CD4-positive, alpha-beta T cell treated with Interleukin-1 beta for 1 hour (primary cell): ENCODE data around the gene BATF.

Source experiments
- DNase-seq, 2 donors: peaks; one replicate each; pipeline ENCODE4 v3.0.0-alpha.2; 2020 to 2022

BATF gene

GRCh38 chr14:75563931-75564330 is 41.7 kb downstream of the BATF start:
- DNase-seq = no peak

GRCh38 chr14:75565056-75565455 is 42.8 kb downstream of the BATF start:
- no peak for DNase-seq

GRCh38 chr14:75566321-75566720 is 44.1 kb downstream of the BATF start:
- DNase-seq = peak; percentile 57 to 58

DNA sequence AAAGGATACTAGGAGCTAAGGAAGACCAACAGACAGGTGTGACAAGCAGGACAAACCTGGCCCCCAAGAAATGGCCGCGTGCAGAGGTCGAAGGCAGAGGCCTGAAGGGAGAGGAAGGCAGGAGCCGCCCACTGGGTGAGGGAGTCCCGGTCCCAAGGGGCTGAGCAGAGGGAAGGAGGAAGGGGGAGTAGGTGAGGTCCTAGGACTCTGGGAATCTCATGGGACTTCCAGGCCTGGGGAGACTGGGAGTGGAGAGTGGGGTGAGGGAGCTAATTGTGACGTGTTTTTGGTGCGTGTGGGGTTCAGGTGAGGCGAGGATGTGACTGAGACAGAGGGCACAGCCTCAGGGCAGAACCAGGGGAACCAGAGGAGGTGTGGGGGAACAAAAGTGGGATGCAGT is 44.5 kb downstream of the BATF start:
- no peak for DNase-seq

DNA sequence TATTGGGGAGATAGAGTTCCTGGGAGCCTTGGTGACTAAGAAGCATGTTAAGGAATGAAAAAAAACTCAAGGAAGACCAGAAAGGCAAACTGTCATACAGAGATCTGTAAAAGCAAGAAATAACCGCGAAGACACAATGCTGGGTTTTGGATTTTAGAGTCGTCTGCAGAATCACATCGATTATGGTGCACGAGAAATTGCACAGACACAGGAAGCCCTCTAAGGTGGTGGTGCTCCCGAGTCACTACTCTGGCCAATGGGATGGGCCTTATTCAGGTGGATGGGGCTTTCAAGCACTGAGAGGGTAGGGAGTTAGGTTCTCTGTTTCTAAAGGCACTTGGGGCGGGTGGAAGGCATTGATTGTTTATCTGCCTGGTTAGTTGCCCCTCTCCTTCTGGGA is 45.9 kb downstream of the BATF start:
- DNase-seq = no peak

GRCh38 chr14:75568791-75569190 is 46.5 kb downstream of the BATF start:
- no peak for DNase-seq

- DNase-seq = peak in 1 of 2 donors; percentile 45
These were observed 48.5 kb downstream of the BATF start for GRCh38 chr14:75570797-75571196.

- no peak for DNase-seq
These were observed 49.8 kb downstream of the BATF start for GRCh38 chr14:75572104-75572503.

GRCh38 chr14:75577090-75577489 is 54.8 kb downstream of the BATF start:
- DNase-seq = no peak

GRCh38 chr14:75577729-75578101 is 55.4 kb downstream of the BATF start:
- peak; percentile 71 to 73 for DNase-seq

DNA sequence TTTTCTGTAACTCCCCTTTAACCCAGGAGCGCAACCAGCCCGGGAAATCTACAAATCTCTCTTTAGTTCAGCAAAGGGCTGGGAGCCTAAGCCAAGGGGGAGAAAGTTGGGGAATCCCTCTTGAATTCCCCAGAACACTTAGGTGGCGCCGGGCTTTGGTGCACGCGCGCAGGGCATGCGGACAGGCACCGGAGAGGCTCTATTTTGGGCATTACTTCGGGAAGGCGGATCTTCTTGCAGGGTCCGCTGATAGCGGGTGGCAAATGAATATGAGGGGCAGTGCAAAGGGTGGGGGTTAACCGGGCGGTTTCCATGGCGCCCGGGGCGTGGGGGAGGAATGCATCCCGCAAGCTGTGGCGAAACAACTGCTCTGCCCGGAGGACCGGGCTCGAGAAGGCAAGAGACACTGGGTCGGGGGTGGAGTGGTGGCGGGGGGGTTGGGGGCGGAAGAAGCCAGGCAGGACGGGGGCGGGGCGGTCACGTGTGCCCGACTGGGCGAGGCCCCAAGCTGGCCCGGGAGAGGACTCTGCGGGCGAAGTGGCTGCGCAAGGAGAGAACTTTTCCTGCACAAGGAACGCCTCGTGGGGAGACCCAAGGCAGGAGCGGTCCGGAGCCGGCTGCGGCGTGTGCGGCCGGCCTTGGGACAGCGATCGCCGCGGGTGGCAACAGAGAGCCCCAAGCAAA is 56.0 kb downstream of the BATF start, which contains the start of gene FLVCR2:
Gene FLVCR2, plus strand, starts transcription at position 519 of the 684 bp plus-strand sequence. CDS start 353 bp downstream, outside the sequence.
- DNase-seq = peak; percentile 56 to 61

GRCh38 chr14:75578786-75579337 is 56.6 kb downstream of the BATF start:
- DNase-seq = no peak

GRCh38 chr14:75579338-75579864 is 57.1 kb downstream of the BATF start:
- no peak for DNase-seq

DNA sequence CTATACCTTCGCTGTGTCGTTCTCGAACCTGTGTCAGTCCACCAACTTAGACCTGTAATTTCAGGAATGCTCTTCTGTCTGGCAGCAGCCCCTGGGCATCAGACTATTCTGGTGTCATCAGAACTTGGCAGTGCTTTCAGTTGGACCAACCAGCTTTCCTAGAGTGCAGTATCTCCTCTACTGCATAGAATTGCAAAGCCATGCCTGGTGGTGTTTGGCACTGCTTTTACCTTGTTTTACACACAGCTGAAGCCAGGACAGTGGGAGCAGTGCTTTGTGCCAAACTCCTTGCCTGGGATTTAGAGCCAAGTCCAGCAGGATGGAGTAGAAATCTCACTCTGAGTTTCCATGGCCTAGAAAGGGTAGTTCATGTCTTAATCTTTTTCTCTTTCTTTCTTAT is 57.6 kb downstream of the BATF start:
- no peak for DNase-seq

DNA sequence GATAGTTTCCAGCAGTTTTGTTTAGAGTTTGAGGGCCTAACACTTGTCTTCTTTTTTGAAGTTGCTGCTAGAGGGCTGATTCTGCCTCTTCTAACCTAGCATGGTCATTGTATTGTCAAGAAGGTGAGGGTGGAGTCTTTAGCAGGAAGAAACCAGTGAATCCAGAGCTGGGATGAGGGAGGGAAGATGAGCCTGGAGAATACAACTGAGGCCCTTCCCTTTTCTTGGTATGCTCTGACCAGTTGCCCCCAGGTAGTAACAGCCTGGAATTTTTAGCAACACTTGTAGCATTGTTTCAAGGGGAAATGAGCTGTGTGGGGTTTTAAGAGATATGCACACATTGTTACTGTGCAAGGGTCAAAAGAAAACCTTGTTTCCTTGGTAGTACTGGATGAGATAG is 65.1 kb downstream of the BATF start:
- DNase-seq = no peak

DNA sequence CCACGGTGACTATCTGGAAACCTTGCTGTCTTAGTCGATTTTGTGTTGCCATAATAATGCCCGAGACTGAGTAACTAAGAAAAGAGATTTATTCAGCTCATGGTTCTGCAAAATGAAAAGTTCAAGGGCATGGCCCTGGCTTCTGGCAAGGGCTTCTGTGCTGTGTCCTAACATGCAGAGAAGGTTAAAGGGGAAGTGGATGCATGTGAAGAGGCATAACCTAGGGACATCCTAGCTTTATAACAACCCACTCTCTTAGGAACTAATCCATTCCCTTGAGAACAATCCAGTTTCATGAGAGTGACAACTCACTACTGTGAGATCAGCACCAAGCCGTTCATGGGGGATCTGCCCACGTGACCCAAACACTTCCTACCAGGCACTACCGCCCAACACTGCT is 67.7 kb downstream of the BATF start:
- no peak for DNase-seq

- no peak for DNase-seq
These were observed 69.2 kb downstream of the BATF start for GRCh38 chr14:75591331-75591946.

DNA sequence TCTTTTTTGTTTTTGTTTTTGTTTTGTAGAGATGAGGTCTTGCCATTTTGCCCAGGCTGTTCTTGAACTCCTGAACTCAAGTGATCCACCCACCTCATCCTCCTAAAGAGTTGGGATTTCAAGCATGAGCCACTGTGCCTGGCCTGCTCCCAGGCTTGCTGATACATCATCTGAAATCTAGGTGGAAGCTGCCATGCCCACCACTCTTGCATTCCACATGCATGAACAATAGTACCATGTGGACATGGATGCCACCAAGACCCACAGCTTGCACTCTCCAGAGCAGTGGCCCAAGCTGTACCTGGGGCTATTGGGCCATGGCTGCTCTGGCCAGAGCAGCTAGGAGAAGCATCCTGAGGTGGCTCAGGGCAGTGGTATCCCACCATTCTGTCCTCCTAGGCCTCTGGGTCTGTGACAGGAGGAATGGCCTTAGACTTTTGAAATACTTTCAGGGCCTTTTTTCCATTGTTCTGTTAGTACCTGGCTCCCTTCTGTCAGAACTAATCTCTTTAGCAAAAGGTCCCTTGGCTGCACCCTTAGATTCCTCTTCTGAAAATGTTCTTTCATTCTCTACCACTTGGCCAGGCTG is 69.8 kb downstream of the BATF start:
- DNase-seq = no peak

DNA sequence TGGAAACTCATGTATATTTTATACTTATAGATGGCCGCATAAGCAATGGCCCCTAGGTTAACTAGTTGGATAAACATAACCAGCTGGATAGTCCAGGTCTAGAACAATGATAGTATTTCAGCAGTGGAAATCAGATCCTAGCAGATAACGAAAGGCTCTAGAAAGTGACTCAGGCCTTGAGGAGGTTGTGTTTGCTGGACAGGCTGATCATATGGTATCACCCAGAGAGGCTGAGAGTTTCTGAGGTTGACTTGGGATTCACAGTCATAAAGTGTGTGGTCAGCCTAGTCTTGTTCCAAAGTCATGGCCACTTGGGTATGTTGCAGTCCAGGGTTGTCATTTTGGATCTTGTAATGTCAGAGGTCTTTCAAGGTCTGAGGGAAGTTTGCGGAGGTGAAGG is 73.0 kb downstream of the BATF start:
- DNase-seq = no peak
